ENCODE data around the gene DENND10.
"Not testable (repeated sequence)": the region's sequence is repeated elsewhere in the genome, so short reads cannot be mapped to it uniquely, and the experiment has no call there.

Gene DENND10

GRCh38 chr10:119084896-119085295 lies 19.0 kb upstream of the DENND10 start:
- DNase-seq, result peak; percentile 30 to 53
- TF ChIP-seq POLR2A (IDR thresholded peaks at IDR 0.05; ENCODE audit: low read length) (no peak), GATA1 (IDR thresholded peaks at IDR 0.05; ENCODE audit: low read depth, low read length) (no peak)

GRCh38 chr10:119087271-119087882 lies 16.5 kb upstream of the DENND10 start:
- TF ChIP-seq POLR2A (IDR thresholded peaks at IDR 0.05; ENCODE audit: low read length), result no peak
- TF ChIP-seq GATA1 (IDR thresholded peaks at IDR 0.05; ENCODE audit: low read depth, low read length), result no peak

GRCh38 chr10:119090026-119090795 lies 13.7 kb upstream of the DENND10 start:
- DNase-seq, result peak; percentile 56 to 65
- TF ChIP-seq GATA1 (IDR thresholded peaks at IDR 0.05; ENCODE audit: low read depth, low read length), result no peak
- TF ChIP-seq POLR2A (IDR thresholded peaks at IDR 0.05; ENCODE audit: low read length), result no peak

More at GRCh38 chr10:119087271-119087882, 16.5 kb upstream of the DENND10 start:
- peak; percentile 21 to 54 for DNase-seq

GRCh38 chr10:119090968-119091367 lies 12.9 kb upstream of the DENND10 start:
- TF ChIP-seq GATA1 (IDR thresholded peaks at IDR 0.05; ENCODE audit: low read depth, low read length) (no peak), POLR2A (IDR thresholded peaks at IDR 0.05; ENCODE audit: low read length) (peak; percentile 62)

DNA sequence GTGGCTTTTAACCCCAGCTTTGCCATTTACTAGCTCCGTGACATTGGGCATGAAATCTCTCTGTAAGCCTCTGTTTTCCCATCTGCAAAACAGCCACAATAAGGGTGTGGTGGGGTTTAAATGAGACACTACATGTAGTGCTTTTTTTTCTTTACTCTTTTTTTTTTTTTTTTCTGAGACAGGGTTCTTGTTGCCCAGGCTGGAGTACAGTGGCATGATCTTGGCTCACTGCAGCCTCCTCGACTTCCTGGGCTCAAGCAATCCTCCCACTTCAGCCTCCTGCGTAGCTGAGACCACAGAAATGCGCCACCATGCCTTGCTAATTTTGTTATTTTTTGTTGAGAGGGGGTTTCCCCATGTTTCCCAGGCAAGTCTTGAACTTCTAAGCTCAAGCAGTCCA lies 8.3 kb upstream of the DENND10 start:
- no peak for DNase-seq
- TF ChIP-seq POLR2A (IDR thresholded peaks at IDR 0.05; ENCODE audit: low read length), result no peak
- TF ChIP-seq GATA1 (IDR thresholded peaks at IDR 0.05; ENCODE audit: low read depth, low read length), result no peak

More at GRCh38 chr10:119090968-119091367, 12.9 kb upstream of the DENND10 start:
- DNase-seq, result peak; percentile 84 to 96

- not testable (repeated sequence) for DNase-seq
These were observed 7.1 kb upstream of the DENND10 start for GRCh38 chr10:119096641-119097415.

DNA sequence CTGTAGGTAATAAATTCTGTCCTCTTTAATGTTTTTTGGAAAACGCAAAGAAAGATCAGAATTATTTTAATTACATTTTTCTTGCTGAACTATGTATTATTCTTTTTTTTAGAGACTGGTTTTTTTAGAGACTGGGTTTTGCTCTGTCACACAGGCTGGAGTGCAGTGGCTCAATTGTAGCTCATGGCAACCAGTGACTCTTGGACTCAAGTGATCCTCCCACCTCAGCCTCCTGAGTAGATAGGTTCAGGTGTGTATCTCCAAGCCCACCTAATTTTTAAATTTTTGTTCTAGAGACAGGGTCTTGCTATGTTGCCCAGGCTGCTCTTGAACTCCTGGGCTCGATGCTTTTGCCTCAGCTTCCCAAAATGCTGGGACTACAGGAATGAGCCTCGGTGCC lies 5.3 kb upstream of the DENND10 start:
- TF ChIP-seq POLR2A (IDR thresholded peaks at IDR 0.05; ENCODE audit: low read length) (no peak), GATA1 (IDR thresholded peaks at IDR 0.05; ENCODE audit: low read depth, low read length) (no peak)
- no peak for DNase-seq

GRCh38 chr10:119100434-119101238 lies 3.3 kb upstream of the DENND10 start:
- TF ChIP-seq GATA1 (IDR thresholded peaks at IDR 0.05; ENCODE audit: low read depth, low read length), result no peak
- peak; percentile 18 to 41 for DNase-seq

DNA sequence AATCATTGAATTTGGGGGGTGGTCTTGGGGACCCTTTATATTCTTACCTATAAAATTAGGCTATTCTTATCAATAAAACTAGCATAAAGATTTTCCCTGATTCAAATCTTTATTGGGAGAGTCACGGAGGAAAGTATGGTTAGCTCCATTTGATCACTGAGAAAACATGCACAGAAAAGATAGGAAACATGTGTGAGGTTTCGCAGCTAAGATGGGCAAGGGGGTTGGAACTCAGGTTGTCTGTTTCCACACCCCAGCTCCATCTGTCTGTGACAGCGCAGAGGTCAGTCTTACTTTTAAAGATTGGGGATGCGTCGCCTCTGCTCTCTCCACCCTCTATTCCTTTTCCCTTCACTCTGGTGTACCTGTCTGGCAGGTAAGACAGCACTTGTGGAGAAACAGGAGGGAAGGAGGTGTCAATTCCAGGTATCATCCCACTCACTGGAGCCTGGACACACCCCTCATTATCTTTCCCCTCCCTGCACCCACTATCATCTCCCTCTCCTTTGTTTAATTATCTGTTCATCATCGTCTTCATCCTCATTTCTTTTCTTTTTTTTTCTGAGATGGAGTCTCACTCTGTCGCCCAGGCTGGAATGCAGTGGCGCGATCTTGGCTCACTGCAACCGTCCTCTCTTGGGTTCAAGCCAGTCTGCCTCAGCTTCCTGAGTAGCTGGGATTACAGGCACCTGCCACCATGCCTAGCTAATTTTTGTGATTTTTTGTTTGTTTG lies 2.4 kb upstream of the DENND10 start:
- TF ChIP-seq GATA1 (IDR thresholded peaks at IDR 0.05; ENCODE audit: low read depth, low read length), result no peak
- TF ChIP-seq POLR2A (IDR thresholded peaks at IDR 0.05; ENCODE audit: low read length), result no peak
- DNase-seq, result peak in 1 of 2 experiments; percentile 41

DNA sequence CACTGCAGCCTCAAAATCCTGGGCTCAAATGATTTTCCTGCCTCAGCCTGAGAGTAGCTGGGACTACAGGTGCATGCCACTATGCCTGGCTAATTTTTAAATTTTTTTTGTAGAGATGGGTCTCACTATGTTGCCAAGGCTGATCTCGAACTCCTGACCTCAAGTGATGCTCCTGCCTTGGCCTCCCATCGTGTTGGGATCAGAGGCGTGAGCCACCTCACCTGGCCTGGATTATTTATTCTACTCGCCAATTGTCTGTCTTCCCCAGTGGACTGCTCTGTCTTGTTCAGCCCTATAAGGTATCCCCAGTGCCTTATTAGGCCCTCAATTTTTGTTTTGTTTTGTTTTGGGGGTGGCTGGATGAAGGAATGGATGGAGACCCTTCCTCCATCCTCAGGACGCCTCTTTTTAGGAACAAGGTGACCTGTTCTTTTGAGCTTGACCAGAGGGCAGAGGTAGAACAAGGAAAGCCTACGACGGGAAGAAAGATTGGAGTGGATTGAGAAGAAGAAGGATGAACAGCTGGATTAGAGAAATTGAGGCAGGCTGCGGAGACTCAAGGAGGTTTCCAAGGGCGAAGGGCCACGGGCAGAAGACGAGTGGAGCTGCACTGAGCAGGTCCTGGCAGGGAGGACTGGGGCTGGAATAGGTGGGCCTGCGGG lies 541 bp upstream of the DENND10 start:
- DNase-seq, result no peak
- no peak for TF ChIP-seq POLR2A (IDR thresholded peaks at IDR 0.05; ENCODE audit: low read length)
- TF ChIP-seq GATA1 (IDR thresholded peaks at IDR 0.05; ENCODE audit: low read depth, low read length), result no peak

DNA sequence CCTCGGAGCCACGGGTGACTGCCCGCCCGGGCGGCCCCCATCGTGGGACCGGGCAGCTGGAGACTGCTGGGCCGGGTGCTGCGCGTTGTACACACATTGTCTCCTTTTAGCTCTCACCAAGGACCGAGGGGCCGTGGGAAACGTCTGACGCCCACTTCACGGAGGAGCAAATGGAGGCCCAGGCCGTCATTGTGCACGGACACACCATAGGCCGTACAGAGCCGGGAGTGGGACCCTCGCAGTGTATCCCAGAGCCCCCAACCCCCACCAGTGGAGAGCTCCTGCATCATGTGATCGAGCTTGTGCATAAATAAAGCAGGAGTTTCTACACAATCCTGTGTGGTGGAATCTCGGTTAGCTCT lies 722 bp downstream of the DENND10 start:
- peak in 1 of 2 experiments; percentile 49 for DNase-seq

DNA sequence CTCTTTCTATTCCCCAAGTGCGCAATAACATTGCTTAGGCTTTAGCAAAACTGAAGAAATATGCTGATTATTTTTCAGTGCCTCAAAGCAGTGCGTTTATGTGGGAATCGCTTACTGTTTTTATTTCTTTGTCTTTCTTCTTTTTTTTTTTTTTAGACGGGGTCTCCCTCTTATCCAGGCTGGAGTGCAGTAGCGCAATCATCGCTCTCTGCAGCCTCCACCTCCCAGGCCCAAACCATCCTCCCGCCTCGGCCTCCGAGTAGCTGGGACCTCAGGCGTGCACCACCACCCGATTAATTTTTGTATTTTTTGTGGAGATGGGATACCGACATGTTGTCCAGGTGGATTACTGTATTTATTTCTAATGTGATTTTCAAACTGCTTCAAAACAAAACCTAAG lies 1.2 kb downstream of the DENND10 start:
- DNase-seq, result no peak

More for the DNA sequence above, 722 bp downstream of the DENND10 start:
- TF ChIP-seq POLR2A (IDR thresholded peaks at IDR 0.05; ENCODE audit: low read length) (no peak), GATA1 (IDR thresholded peaks at IDR 0.05; ENCODE audit: low read depth, low read length) (no peak)

DNA sequence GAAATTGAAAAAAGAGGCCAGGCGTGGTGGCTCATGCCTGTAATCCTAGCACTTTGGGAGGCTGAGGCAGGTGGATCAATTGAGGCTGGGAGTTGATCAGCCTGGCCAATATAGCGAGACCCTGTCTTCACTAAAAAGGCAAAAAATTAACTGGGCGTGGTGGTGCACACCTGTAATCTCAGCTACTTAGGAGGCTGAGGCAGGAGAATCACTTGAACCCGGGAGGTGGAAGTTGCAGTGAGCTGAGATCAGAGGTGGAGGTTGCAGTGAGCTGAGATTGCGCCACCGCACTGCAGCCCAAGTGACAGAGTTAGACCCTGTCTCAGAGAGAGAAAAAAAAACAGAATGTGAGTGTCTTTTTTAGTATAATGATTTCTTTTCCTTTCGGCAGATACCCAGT lies 2.0 kb downstream of the DENND10 start:
- not testable (repeated sequence) for DNase-seq

More for the DNA sequence above, 1.2 kb downstream of the DENND10 start:
- TF ChIP-seq GATA1 (IDR thresholded peaks at IDR 0.05; ENCODE audit: low read depth, low read length) (no peak), POLR2A (IDR thresholded peaks at IDR 0.05; ENCODE audit: low read length) (no peak)

GRCh38 chr10:119107106-119107505 lies 3.2 kb downstream of the DENND10 start:
- DNase-seq, result not testable (repeated sequence)

DNA sequence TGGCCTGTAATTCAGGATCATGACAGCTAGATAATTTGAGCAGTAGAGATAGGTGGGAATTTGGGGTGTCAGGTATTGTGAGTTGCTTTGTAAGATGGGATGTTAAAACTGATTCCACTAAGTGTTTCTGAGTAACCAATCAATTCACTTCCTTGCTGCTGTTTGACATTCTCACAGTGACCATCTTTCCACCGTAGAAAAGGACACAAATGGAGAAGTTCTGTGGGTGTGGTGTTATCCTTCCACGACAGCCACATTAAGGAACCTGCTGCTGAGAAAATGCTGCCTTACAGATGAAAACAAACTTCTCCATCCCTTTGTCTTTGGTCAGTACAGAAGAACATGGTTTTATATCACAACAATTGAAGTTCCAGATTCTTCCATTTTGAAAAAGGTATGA lies 3.9 kb downstream of the DENND10 start:
- not testable (repeated sequence) for DNase-seq
